Tibial nerve (tissue), 4 donors: Measurements from ENCODE around the gene PLXNB1. TPM values are rescaled to one million over a fixed set of nuclear protein-coding genes. Genes with fewer than 3 reads are reported as not detected.
A peak's percentile ranks its signal among the peaks of the same experiment; 100 is the strongest.

Experiments used
- DNase-seq, 2 donors: peaks; one replicate each; pipeline ENCODE4 v3.0.0-alpha.2; 2019; ENCODE audit warnings: low spot score in 2 of 2
- H3K27ac ChIP-seq, 4 donors: fragments of 200-600 bp; sonication (generic) in 3 of 4; one replicate each; pipeline ENCODE4 v1.5.1; 2017 to 2019; ENCODE audit warnings: mild to moderate bottlenecking in 1 of 4
- H3K27me3 ChIP-seq, 2 donors: fragments of 200-600 bp; sonication (generic) in 1 of 2; one replicate each; pipeline versions ENCODE4 v1.5.1 to v1.6.0; 2017 to 2019
- H3K36me3 ChIP-seq, 3 donors: fragments of 200-600 bp; sonication (generic); one replicate each; pipeline ENCODE4 v1.5.1; 2018 to 2019
- H3K4me1 ChIP-seq, 4 donors: fragments of 200-600 bp; sonication (generic) in 3 of 4; one replicate each; pipeline ENCODE4 v1.5.1; 2017 to 2019
- H3K4me3 ChIP-seq, 4 donors: fragments of 200-600 bp; sonication (generic) in 3 of 4; one replicate each; pipeline ENCODE4 v1.5.1; 2017 to 2019; ENCODE audit warnings: mild to moderate bottlenecking in 1 of 4, moderate library complexity in 1 of 4
- H3K9me3 ChIP-seq, 4 donors: fragments of 200-600 bp; sonication (generic) in 3 of 4; one replicate each; pipeline ENCODE4 v1.5.1; 2017 to 2019
- CTCF ChIP-seq, 5 experiments: fragments of 200-600 bp in 3 of 5; fragments of 450-650 bp in 2 of 5; sonication (generic) in 3 of 5; IDR thresholded peaks; one replicate each; pipeline ENCODE4 v1.5.1; 2016 to 2019; ENCODE audit warnings: antibody characterized with exemption in 5 of 5, mild to moderate bottlenecking in 3 of 5, moderate library complexity in 2 of 5
- EP300 ChIP-seq, 2 donors: sonication (generic); formaldehyde crosslinking; IDR thresholded peaks; one replicate each; pipeline ENCODE4 v1.6.1; 2017; ENCODE audit warnings: antibody characterized with exemption in 2 of 2, mild to moderate bottlenecking in 1 of 2
- POLR2A ChIP-seq, 2 donors: fragments of 450-650 bp; IDR thresholded peaks; one replicate each; pipeline ENCODE4 v1.6.1; 2017; ENCODE audit warnings: antibody characterized with exemption in 2 of 2, mild to moderate bottlenecking in 2 of 2, moderate library complexity in 2 of 2
- WGBS, 2 donors: methylation state at CpG; one replicate each; pipeline ENCODE4 v1.1.5; 2018; 5-methylcytosine and 5-hydroxymethylcytosine counted together
- total RNA-seq, 4 donors: library from RNA; depleted of rRNA; stranded (reverse); fragments of >200 nt; gene quantifications; one replicate each; pipeline ENCODE4 v1.1.0, GENCODE V29; 2016

Gene PLXNB1
- total RNA-seq, 4 donors from 2014 or later: 216 to 379 (median 339) TPM

GRCh38 chr3:48410205-48411040 is 19.5 kb downstream of the PLXNB1 start:
- H3K27ac ChIP-seq: no peak overlapping the region
- TF ChIP-seq EP300 (IDR thresholded peaks at IDR 0.05) (no peak), POLR2A (IDR thresholded peaks at IDR 0.05) (no peak), CTCF (IDR thresholded peaks at IDR 0.05) (no peak)
- 93% methylated on average over 12 to 16 of the region's 16 CpGs for WGBS, 2 donors
- no peaks in the 10 kb centered on the region for H3K9me3 ChIP-seq
- peaks cover 6 to 100% (median 11%) of the 10 kb centered on the region in 3 donors for H3K36me3 ChIP-seq
- no peak overlapping the region for H3K4me3 ChIP-seq
- H3K27me3 ChIP-seq: no peaks in the 10 kb centered on the region
- H3K4me1 ChIP-seq: peaks cover 0 to 5% (median 0%) of the 10 kb centered on the region in 4 donors
- DNase-seq: peak in 1 of 2 donors; percentile 13

- Histone ChIP-seq H3K27me3 (no peaks in the 10 kb centered on the region), H3K27ac (no peak overlapping the region), H3K9me3 (no peaks in the 10 kb centered on the region), H3K4me3 (no peak overlapping the region), H3K4me1 (peaks cover 0 to 5% (median 0%) of the 10 kb centered on the region in 4 donors), H3K36me3 (peaks cover 2 to 100% (median 11%) of the 10 kb centered on the region in 3 donors)
- 94 to 96% methylated on average over 22 to 30 of the region's 31 CpGs for WGBS, 2 donors
- peak in 1 of 2 donors; percentile 11 for DNase-seq
- TF ChIP-seq POLR2A (IDR thresholded peaks at IDR 0.05): no peak
- TF ChIP-seq CTCF (IDR thresholded peaks at IDR 0.05): no peak
- no peak for TF ChIP-seq EP300 (IDR thresholded peaks at IDR 0.05)
These were observed 20.3 kb downstream of the PLXNB1 start for GRCh38 chr3:48409291-48410201.

- no peak for TF ChIP-seq CTCF (IDR thresholded peaks at IDR 0.05)
- TF ChIP-seq EP300 (IDR thresholded peaks at IDR 0.05): no peak
- no peak for TF ChIP-seq POLR2A (IDR thresholded peaks at IDR 0.05)
- peak; percentile 4 to 8 for DNase-seq
- Histone ChIP-seq H3K4me3 (no peak overlapping the region), H3K36me3 (peaks cover 0 to 100% (median 11%) of the 10 kb centered on the region in 3 donors), H3K9me3 (no peaks in the 10 kb centered on the region), H3K27me3 (no peaks in the 10 kb centered on the region), H3K4me1 (peaks cover 0 to 4% (median 0%) of the 10 kb centered on the region in 4 donors), H3K27ac (no peak overlapping the region)
- WGBS, 2 donors: 86% methylated on average over 4 of the region's 4 CpGs
These were observed 21.0 kb downstream of the PLXNB1 start for GRCh38 chr3:48408823-48409281.

GRCh38 chr3:48407542-48408099 is 22.3 kb downstream of the PLXNB1 start:
- H3K27ac ChIP-seq: no peak overlapping the region
- H3K27me3 ChIP-seq: no peaks in the 10 kb centered on the region
- H3K36me3 ChIP-seq: peaks cover 0 to 99% (median 10%) of the 10 kb centered on the region in 3 donors
- peak; percentile 2 to 5 for DNase-seq
- 86% methylated on average over 8 of the region's 8 CpGs for WGBS, 2 donors
- TF ChIP-seq CTCF (IDR thresholded peaks at IDR 0.05): no peak
- TF ChIP-seq EP300 (IDR thresholded peaks at IDR 0.05): no peak
- no peak for TF ChIP-seq POLR2A (IDR thresholded peaks at IDR 0.05)
- no peaks in the 10 kb centered on the region for H3K9me3 ChIP-seq
- no peak overlapping the region for H3K4me3 ChIP-seq
- H3K4me1 ChIP-seq: peaks cover 0 to 5% (median under 1%) of the 10 kb centered on the region in 4 donors
